Umbilical cord (tissue), 2 donors: Measurements from ENCODE around the gene LMF2. TPM values are rescaled to one million over a fixed set of nuclear protein-coding genes. Genes with fewer than 3 reads are reported as not detected.
A peak's percentile ranks its signal among the peaks of the same experiment; 100 is the strongest.

Experiments used
- DNase-seq: peaks from one replicate; pipeline ENCODE4 v3.0.0-alpha.2; 2015; ENCODE audit warnings: low spot score
- total RNA-seq: library from RNA; depleted of rRNA; stranded (reverse); fragments of >200 nt; gene quantifications from one replicate; pipeline ENCODE4 v1.2.3, GENCODE V29; 2014; ENCODE audit warnings: low replicate concordance; ENCODE audit not compliant: insufficient read depth

The LMF2 gene
- total RNA-seq, 1 donor from 2014 or later: 34.2 TPM

- no peak for DNase-seq
Observed at GRCh38 chr22:50465066-50465930, 42.2 kb downstream of the LMF2 start.

DNA sequence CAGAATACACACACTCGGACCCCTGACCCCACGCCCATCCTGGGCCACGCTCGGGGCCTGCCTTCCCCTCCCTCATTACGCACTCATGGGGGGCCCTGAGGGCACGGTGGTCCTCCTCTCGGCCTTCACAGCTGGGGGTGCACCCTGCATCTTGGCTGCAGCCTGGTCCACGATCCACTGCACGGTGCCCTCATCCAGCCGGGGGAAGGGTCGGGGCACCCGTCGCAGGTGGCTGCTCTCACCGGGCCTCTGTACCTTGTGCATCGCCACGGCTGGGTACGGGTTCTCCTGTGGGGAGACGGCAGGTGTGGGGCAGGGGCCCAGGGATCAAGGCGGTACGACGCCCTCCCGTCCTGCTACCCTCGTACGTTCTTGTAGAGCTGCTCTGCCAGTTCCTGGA is 43.1 kb downstream of the LMF2 start:
- no peak for DNase-seq

- no peak for DNase-seq
Observed at GRCh38 chr22:50463188-50463900, 44.2 kb downstream of the LMF2 start.

- no peak for DNase-seq
Observed at GRCh38 chr22:50461979-50462540, 45.4 kb downstream of the LMF2 start.

- no peak for DNase-seq
Observed at GRCh38 chr22:50461536-50461935, 46.0 kb downstream of the LMF2 start.

GRCh38 chr22:50460938-50461337 is 46.6 kb downstream of the LMF2 start:
- DNase-seq: peak; percentile 54

DNA sequence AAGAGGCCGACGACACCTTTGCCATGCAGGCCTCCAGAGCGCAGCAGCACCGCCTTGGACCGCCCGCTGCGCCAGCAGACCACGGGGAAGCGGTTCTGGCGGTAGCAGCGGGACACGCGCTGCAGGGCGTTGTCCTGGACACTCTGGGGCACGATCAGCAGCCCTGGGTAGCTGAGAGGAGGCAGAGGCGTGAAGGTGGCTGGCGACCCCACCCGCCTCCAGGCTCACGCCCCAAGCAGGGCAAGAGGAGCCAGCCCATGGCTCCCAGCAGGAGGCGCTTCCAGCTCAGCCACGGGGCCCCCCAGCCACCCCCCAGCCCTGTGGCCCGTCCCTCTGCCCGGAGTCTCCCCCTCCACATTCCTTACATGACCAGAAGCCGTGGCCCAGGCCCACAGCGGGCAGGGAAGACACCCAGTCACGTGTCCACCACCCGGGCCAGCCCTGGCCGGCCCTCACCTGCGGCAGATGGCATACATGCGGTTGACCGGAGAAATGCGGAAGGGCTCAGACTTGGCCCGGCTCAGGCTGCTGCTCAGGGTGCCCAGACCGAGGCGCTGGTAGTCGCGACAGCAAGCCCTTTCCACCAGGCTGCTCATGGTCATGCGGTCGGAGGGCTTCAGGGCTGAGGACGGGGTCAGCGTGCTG is 47.9 kb downstream of the LMF2 start:
- DNase-seq: no peak

GRCh38 chr22:50459016-50459415 is 48.5 kb downstream of the LMF2 start:
- no peak for DNase-seq

DNA sequence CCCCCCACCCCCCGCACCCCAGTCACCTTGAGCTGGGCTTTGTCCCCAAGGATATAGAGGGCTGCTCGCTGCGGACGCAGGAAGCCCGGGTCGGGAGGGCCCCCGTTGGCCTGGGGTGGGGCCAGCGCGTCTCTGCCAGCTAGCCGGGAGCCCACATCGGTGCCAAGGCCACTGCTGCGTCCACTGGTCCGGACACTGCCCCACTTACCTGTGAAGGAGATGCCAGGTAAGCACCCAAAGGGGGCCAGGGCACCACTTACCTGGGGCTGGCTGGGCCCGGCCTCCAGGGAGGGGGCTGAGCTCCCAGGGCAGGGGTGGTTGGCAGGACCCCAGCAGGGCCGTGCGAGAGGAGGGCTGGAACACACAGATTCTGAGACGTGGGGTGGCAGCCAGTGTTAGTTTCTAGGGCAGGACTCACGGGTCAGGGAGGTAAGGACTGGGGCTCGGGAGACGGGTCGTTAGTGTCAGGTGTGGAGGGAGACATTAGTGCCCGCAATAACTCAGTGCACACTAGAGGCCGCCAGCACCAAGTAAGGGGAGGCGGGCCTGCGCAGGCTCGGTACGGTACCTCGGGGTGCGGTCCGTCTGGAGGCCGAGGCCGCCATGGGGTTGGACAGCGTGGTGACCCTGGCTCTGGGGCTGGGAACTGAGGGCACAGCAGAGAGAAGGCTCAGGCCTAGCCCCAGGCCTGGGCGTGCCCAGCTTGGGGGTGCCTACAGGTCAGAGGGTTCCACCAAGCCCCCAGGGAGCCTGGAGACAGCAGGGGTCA is 50.9 kb downstream of the LMF2 start:
- DNase-seq: no peak

GRCh38 chr22:50456026-50456425 is 51.5 kb downstream of the LMF2 start:
- DNase-seq: no peak

DNA sequence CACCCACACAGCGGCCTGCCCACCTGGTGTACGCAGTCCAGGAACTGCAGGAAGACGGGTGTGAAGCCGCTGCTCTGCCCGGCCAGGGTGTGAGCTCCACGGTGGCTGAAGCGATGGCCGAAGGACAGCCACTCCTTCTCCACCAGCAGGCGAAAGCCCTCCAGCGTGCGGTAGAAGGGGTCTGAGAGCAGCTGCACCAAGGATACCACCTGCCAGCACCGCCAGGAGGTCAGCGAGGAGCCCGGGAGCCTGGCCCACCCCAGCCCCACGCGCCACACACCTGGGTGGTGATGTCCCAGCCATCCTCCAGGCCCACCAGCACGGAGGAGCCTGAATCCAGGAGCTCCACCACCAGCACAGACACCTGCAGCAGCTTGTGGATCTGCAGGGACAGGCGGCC is 52.3 kb downstream of the LMF2 start:
- no peak for DNase-seq

DNA sequence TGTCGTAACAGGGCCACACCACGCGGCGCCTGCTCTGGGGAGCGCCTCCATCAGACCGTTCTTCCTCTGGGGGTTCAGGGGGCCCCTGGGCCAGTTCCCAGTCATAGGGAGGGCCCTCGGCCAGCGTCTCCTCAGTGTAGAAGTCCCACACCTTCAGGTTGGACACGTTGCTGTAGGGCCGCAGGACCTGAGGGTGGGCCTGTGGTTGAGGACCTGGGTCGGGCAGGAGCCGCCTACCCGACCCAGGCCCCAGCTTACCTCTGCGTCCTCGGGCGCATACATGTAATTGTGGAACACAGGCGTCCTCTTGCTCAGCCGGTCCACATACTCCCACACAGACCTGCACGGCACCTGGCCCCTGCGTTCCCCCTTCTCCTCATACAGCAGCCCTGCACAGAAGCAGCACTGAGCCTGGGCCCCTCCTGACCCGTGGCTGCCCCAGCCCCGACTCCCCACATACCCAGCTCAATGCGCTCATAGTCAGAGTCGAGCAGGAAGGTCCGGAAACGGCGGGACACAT is 52.9 kb downstream of the LMF2 start:
- no peak for DNase-seq

Other genes with a start within 250 kb of the LMF2 start
- gene MAPK12, start 246.0 kb downstream of the LMF2 start, total RNA-seq: 21.4 TPM
- gene MAPK11, start 237.3 kb downstream of the LMF2 start, total RNA-seq: 4.3 TPM
- 86.2 TPM for gene PLXNB2, start 200.1 kb downstream of the LMF2 start, total RNA-seq
- 1.4 TPM for gene DENND6B, start 180.7 kb downstream of the LMF2 start, total RNA-seq
- 43.8 TPM for gene PPP6R2, start 164.4 kb downstream of the LMF2 start, total RNA-seq
- gene SBF1, start 32.7 kb downstream of the LMF2 start, total RNA-seq: 48.2 TPM
- gene ADM2, start 26.2 kb downstream of the LMF2 start, total RNA-seq: 0.72 TPM
- not detected for gene MIOX, start 20.8 kb downstream of the LMF2 start, total RNA-seq
- 14.4 TPM for gene NCAPH2, start 522 bp upstream of the LMF2 start, total RNA-seq
- gene SCO2, start 17.9 kb upstream of the LMF2 start, total RNA-seq: not detected
- 89.8 TPM for gene TYMP, start 22.3 kb upstream of the LMF2 start, total RNA-seq
- gene KLHDC7B, start 38.2 kb upstream of the LMF2 start, total RNA-seq: 6.0 TPM
- gene SYCE3, start 55.2 kb upstream of the LMF2 start, total RNA-seq: not detected
- not detected for gene CPT1B, start 70.7 kb upstream of the LMF2 start, total RNA-seq
- gene CHKB, start 75.1 kb upstream of the LMF2 start, total RNA-seq: 14.2 TPM
- gene MAPK8IP2, start 93.1 kb upstream of the LMF2 start, total RNA-seq: 0.72 TPM
- gene ARSA, start 120.5 kb upstream of the LMF2 start, total RNA-seq: 5.8 TPM
- gene SHANK3, start 165.1 kb upstream of the LMF2 start, total RNA-seq: 0.96 TPM
- gene ACR, start 230.5 kb upstream of the LMF2 start, total RNA-seq: not detected